Cerebellar nuclear complex (tissue), 1 donor: ENCODE measurements around the gene ACTBL2.
"Not testable (repeated sequence)": the region's sequence is repeated elsewhere in the genome, so short reads cannot be mapped to it uniquely, and the experiment has no call there.

Source experiments
- DNase-seq, 2 experiments: peaks; one replicate each; lab custom pipeline; 2025; lab: John Stamatoyannopoulos, UW

Gene ACTBL2

GRCh38 chr5:57494104-57495098 lies 11.8 kb upstream of the ACTBL2 start:
- DNase-seq: no peak

- no peak for DNase-seq
Measured at GRCh38 chr5:57493034-57493433, 10.4 kb upstream of the ACTBL2 start.

GRCh38 chr5:57492632-57493031 lies 10.0 kb upstream of the ACTBL2 start:
- no peak for DNase-seq

GRCh38 chr5:57491369-57491965 lies 8.9 kb upstream of the ACTBL2 start:
- no peak for DNase-seq

GRCh38 chr5:57488215-57488955 lies 5.8 kb upstream of the ACTBL2 start:
- DNase-seq: no peak

- DNase-seq: no peak
Measured at GRCh38 chr5:57486027-57486602, 3.5 kb upstream of the ACTBL2 start.

GRCh38 chr5:57478826-57479225 lies 3.8 kb downstream of the ACTBL2 start:
- no peak for DNase-seq

- no peak for DNase-seq
Measured at GRCh38 chr5:57476601-57477056, 6.0 kb downstream of the ACTBL2 start.

GRCh38 chr5:57470339-57470738 lies 12.3 kb downstream of the ACTBL2 start:
- no peak for DNase-seq

- DNase-seq: no peak
Measured at GRCh38 chr5:57468481-57469163, 14.0 kb downstream of the ACTBL2 start.

GRCh38 chr5:57466544-57466943 lies 16.1 kb downstream of the ACTBL2 start:
- no peak for DNase-seq

- not testable (repeated sequence) for DNase-seq
Measured at GRCh38 chr5:57460056-57460455, 22.6 kb downstream of the ACTBL2 start.

GRCh38 chr5:57458443-57458842 lies 24.2 kb downstream of the ACTBL2 start:
- no peak for DNase-seq

GRCh38 chr5:57456531-57457135 lies 26.0 kb downstream of the ACTBL2 start:
- DNase-seq: no peak

GRCh38 chr5:57455511-57456455 lies 26.8 kb downstream of the ACTBL2 start:
- no peak for DNase-seq

- DNase-seq: no peak
Measured at GRCh38 chr5:57454896-57455295, 27.7 kb downstream of the ACTBL2 start.

GRCh38 chr5:57453728-57454127 lies 28.9 kb downstream of the ACTBL2 start:
- no peak for DNase-seq

GRCh38 chr5:57452885-57453284 lies 29.7 kb downstream of the ACTBL2 start:
- no peak for DNase-seq

GRCh38 chr5:57450991-57451876 lies 31.4 kb downstream of the ACTBL2 start:
- no peak for DNase-seq
